GM12875 (cell line): ENCODE results near the gene CDKN2B-AS1.

Experiments
- H3K4me3 ChIP-seq: one replicate; pipeline ENCODE4 v1.5.1; 2011; ENCODE audit warnings: low read depth, low read length, control low read depth
- TF ChIP-seq, protein P1 (sequence below): IDR thresholded peaks from 2 replicates; pipeline ENCODE4 v1.5.1; 2011; ENCODE audit warnings: low read depth, mild to moderate bottlenecking, control low read depth, inconsistent platforms, low read length, moderate library complexity, borderline replicate concordance; ENCODE audit not compliant: insufficient read depth

The CDKN2B-AS1 gene

GRCh38 chr9:21966140-21966851 is 28.3 kb upstream of the CDKN2B-AS1 start:
- TF ChIP-seq, protein P1, sequence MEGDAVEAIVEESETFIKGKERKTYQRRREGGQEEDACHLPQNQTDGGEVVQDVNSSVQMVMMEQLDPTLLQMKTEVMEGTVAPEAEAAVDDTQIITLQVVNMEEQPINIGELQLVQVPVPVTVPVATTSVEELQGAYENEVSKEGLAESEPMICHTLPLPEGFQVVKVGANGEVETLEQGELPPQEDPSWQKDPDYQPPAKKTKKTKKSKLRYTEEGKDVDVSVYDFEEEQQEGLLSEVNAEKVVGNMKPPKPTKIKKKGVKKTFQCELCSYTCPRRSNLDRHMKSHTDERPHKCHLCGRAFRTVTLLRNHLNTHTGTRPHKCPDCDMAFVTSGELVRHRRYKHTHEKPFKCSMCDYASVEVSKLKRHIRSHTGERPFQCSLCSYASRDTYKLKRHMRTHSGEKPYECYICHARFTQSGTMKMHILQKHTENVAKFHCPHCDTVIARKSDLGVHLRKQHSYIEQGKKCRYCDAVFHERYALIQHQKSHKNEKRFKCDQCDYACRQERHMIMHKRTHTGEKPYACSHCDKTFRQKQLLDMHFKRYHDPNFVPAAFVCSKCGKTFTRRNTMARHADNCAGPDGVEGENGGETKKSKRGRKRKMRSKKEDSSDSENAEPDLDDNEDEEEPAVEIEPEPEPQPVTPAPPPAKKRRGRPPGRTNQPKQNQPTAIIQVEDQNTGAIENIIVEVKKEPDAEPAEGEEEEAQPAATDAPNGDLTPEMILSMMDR, result no peak
- H3K4me3 ChIP-seq, result no peak overlapping the region

GRCh38 chr9:21967169-21967568 is 27.4 kb upstream of the CDKN2B-AS1 start:
- TF ChIP-seq, protein P1, result no peak

GRCh38 chr9:21967702-21968101 is 26.9 kb upstream of the CDKN2B-AS1 start:
- TF ChIP-seq, protein P1, result no peak
- no peak overlapping the region for H3K4me3 ChIP-seq

More at GRCh38 chr9:21967169-21967568, 27.4 kb upstream of the CDKN2B-AS1 start:
- no peak overlapping the region for H3K4me3 ChIP-seq

GRCh38 chr9:21968331-21969010 is 26.1 kb upstream of the CDKN2B-AS1 start:
- TF ChIP-seq, protein P1, result no peak
- H3K4me3 ChIP-seq, result no peak overlapping the region

DNA sequence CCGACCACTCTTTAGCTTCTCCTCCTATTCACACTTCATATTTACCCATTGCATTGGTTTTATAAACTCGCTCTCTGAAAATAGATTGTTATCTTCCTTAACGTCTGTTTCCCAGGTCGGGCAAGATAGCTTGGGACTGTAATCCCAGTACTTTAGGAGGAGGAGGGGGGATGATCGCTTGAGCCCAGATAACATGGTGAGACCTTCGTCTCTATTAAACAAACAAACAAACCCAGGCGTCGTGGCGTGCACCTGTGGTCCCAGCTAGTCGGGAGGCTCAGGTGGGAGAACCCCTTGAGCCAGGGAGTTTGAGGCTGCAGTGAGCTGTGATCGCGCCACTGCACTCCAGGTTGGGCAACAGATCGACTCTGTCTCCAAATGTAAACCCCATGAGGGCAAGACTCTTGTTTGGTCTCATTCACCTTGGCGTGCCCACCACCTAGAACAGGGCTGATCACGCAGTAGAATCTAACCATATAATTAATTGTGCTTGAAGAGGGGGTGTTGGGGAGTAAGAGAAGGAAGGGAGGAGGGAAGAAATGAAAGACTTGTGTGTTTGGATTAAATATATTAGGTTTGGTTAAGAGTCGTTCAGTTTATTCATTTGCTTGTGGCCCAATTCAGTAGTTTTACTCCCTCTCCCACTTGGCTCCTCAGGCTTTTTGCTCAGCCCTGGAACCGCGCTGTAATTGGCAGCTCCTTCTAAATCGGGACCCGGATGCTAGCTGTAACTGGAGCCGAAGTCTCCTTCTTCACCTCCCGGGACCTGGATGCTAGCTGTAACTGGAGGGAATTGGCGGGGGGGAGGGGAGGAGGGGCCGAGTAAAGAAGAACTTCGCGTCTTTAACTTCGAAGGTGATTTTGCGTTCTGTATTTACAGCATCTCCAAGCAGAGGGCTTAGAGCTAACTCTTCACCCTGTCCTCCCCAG is 25.3 kb upstream of the CDKN2B-AS1 start:
- TF ChIP-seq, protein P1, result no peak
- no peak overlapping the region for H3K4me3 ChIP-seq

DNA sequence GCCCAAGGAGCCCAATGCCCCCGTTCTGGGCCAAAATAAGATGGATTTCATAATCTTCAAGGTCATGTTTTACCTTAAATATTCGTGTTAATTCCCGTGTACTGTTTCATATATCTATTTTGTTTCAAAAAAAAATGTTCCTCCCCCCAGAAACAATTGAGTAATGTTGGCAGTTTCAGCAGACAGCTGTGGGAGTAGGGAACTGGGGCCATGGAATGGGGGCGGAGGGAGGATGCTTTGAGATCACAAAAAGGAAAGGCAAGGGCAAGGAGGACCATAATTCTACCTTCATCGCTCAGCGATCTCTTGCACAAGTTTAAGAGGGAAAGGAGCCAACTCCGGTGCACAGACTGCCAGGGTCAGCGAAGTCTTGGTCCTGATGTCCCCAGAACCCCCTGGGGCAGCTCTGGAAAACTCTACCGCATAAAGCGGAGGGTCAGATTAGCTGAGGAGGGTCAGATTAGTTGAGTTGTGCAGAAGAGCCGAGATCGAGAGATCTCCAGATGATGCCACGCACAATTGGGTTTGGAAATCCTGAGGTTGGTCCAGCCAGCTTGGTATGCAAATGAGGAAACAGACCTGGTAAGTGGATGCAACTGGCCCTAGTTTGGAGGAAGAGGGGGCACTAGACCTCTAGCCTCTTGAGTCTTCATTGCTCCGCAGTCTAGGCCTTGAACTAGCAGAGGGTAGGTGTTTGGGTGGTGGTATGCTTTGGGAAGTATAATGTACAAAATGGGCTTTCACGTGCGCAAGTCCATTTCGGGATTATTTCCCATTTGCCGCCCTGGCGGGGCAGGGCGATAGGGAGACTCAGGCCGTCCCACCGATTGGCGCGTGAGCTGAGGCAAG is 24.4 kb upstream of the CDKN2B-AS1 start:
- TF ChIP-seq, protein P1, result no peak
- H3K4me3 ChIP-seq, result no peak overlapping the region
